IPS-NIHi11 (cell line): ENCODE measurements around the gene CLRN1.
"Not testable (repeated sequence)": the region's sequence is repeated elsewhere in the genome, so short reads cannot be mapped to it uniquely, and the experiment has no call there.

Experiments
- DNase-seq: peaks from one replicate; pipeline ENCODE4 v3.0.0; 2012; ENCODE audit warnings: mixed read lengths, low spot score

CLRN1 gene

GRCh38 chr3:150972366-150973071 is at the start of gene CLRN1:
Gene CLRN1, minus strand, starts transcription at chr3:150972727. Its CDS starts 19 bp downstream, at chr3:150972708.
- no peak for DNase-seq

- no peak for DNase-seq
Measured at GRCh38 chr3:151016478-151016795, 43.9 kb upstream of the CLRN1 start.

GRCh38 chr3:151015767-151016477 is 43.4 kb upstream of the CLRN1 start:
- no peak for DNase-seq

- no peak for DNase-seq
Measured at GRCh38 chr3:151015181-151015580, 42.7 kb upstream of the CLRN1 start.

- DNase-seq, result no peak
Measured at GRCh38 chr3:151014501-151015018, 42.0 kb upstream of the CLRN1 start.

- no peak for DNase-seq
Measured at GRCh38 chr3:151012753-151013152, 40.2 kb upstream of the CLRN1 start.

- no peak for DNase-seq
Measured at GRCh38 chr3:151011427-151011826, 38.9 kb upstream of the CLRN1 start.

- DNase-seq, result no peak
Measured at GRCh38 chr3:151009981-151010380, 37.5 kb upstream of the CLRN1 start.

GRCh38 chr3:151009430-151009829 is 36.9 kb upstream of the CLRN1 start:
- no peak for DNase-seq

- peak; percentile 46 for DNase-seq
Measured at GRCh38 chr3:151008699-151009098, 36.2 kb upstream of the CLRN1 start.

- no peak for DNase-seq
Measured at GRCh38 chr3:151003768-151004134, 31.2 kb upstream of the CLRN1 start.

- no peak for DNase-seq
Measured at GRCh38 chr3:151003029-151003767, 30.7 kb upstream of the CLRN1 start.

GRCh38 chr3:151002003-151002981 is 29.8 kb upstream of the CLRN1 start:
- DNase-seq, result no peak

- no peak for DNase-seq
Measured at GRCh38 chr3:150998996-150999395, 26.5 kb upstream of the CLRN1 start.

- no peak for DNase-seq
Measured at GRCh38 chr3:150996731-150997130, 24.2 kb upstream of the CLRN1 start.

GRCh38 chr3:150995510-150995909 is 23.0 kb upstream of the CLRN1 start:
- DNase-seq, result no peak

- DNase-seq, result no peak
Measured at GRCh38 chr3:150989208-150989607, 16.7 kb upstream of the CLRN1 start.

- not testable (repeated sequence) for DNase-seq
Measured at GRCh38 chr3:150988395-150988794, 15.9 kb upstream of the CLRN1 start.

GRCh38 chr3:150985711-150986110 is 13.2 kb upstream of the CLRN1 start:
- no peak for DNase-seq

- no peak for DNase-seq
Measured at GRCh38 chr3:150984066-150984465, 11.5 kb upstream of the CLRN1 start.

- no peak for DNase-seq
Measured at GRCh38 chr3:150978566-150979148, 6.1 kb upstream of the CLRN1 start.
